Mesendoderm (in vitro differentiated cells): Measurements from ENCODE around the gene TRPM7.
"Not testable (repeated sequence)": the region's sequence is repeated elsewhere in the genome, so short reads cannot be mapped to it uniquely, and the experiment has no call there.

Source experiments
- DNase-seq: peaks from one replicate; pipeline ENCODE4 v3.0.0; 2013
- H2AK5ac ChIP-seq: 2 replicates; pipeline ENCODE4 v1.6.1; 2013; ENCODE audit warnings: low read length, inconsistent platforms
- H2BK120ac ChIP-seq: 2 replicates; pipeline ENCODE4 v1.6.1; 2013; ENCODE audit warnings: low read depth, mild to moderate bottlenecking, low read length, moderate library complexity, mixed read lengths
- H2BK15ac ChIP-seq: replicated peaks from 2 replicates; pipeline ENCODE4 v1.6.1; 2013; ENCODE audit warnings: low read depth, mild to moderate bottlenecking, moderate library complexity
- H2BK5ac ChIP-seq: 2 replicates; pipeline ENCODE4 v1.6.1; 2013; ENCODE audit warnings: low read length, inconsistent platforms
- H3K18ac ChIP-seq: 2 replicates; pipeline ENCODE4 v1.6.1; 2013; ENCODE audit warnings: mild to moderate bottlenecking, low read length, mixed read lengths
- H3K23ac ChIP-seq: one replicate; pipeline ENCODE4 v1.6.1; 2013; ENCODE audit warnings: low read length
- H3K27ac ChIP-seq: 2 replicates; pipeline ENCODE4 v1.5.1; 2013; ENCODE audit warnings: low read depth, mild to moderate bottlenecking, inconsistent platforms, low read length, moderate library complexity
- H3K27me3 ChIP-seq: 2 replicates; pipeline ENCODE4 v1.6.1; 2013; ENCODE audit warnings: low read length, control low read depth, mild to moderate bottlenecking, inconsistent platforms; ENCODE audit not compliant: insufficient read depth, poor library complexity
- H3K36me3 ChIP-seq: 2 replicates; pipeline ENCODE4 v1.6.1; 2013; ENCODE audit warnings: low read length, inconsistent platforms; ENCODE audit not compliant: control insufficient read depth, insufficient read depth
- H3K4ac ChIP-seq: one replicate; pipeline ENCODE4 v1.6.1; 2013; ENCODE audit warnings: low read depth, mild to moderate bottlenecking, low read length, moderate library complexity
- H3K4me1 ChIP-seq: 2 replicates; pipeline ENCODE4 v1.6.1; 2013; ENCODE audit warnings: low read depth, low read length, inconsistent platforms; ENCODE audit not compliant: control insufficient read depth
- H3K4me2 ChIP-seq: 2 replicates; pipeline ENCODE4 v1.6.1; 2013; ENCODE audit warnings: low read length
- H3K4me3 ChIP-seq: 2 replicates; pipeline ENCODE4 v1.5.1; 2013; ENCODE audit warnings: mild to moderate bottlenecking, low read length
- H3K56ac ChIP-seq: one replicate; pipeline ENCODE4 v1.6.1; 2013; ENCODE audit warnings: low read length
- H3K79me1 ChIP-seq: 2 replicates; pipeline ENCODE4 v1.6.1; 2013; ENCODE audit warnings: low read length, inconsistent platforms
- H3K79me2 ChIP-seq: 2 replicates; pipeline ENCODE4 v1.6.1; 2013; ENCODE audit warnings: mild to moderate bottlenecking, low read length; ENCODE audit not compliant: control insufficient read depth, insufficient read depth
- H3K9ac ChIP-seq: 2 replicates; pipeline ENCODE4 v1.6.1; 2013; ENCODE audit warnings: low read length, inconsistent platforms
- H4K5ac ChIP-seq: one replicate; pipeline ENCODE4 v1.6.1; 2013; ENCODE audit warnings: low read length
- H4K8ac ChIP-seq: one replicate; pipeline ENCODE4 v1.6.1; 2013; ENCODE audit warnings: low read depth, mild to moderate bottlenecking, control low read depth, low read length, moderate library complexity
- WGBS: extraction: QIAGEN DNeasy Blood & Tissue Kit; methylation state at CpG from one replicate; pipeline ENCODE4 v1.1.7; 2013; ENCODE audit warnings: low lambda C conversion rate, missing lambda C conversion rate; ENCODE audit not compliant: insufficient coverage; ENCODE audit errors: extremely low coverage; 5-methylcytosine and 5-hydroxymethylcytosine counted together

TRPM7 gene

DNA sequence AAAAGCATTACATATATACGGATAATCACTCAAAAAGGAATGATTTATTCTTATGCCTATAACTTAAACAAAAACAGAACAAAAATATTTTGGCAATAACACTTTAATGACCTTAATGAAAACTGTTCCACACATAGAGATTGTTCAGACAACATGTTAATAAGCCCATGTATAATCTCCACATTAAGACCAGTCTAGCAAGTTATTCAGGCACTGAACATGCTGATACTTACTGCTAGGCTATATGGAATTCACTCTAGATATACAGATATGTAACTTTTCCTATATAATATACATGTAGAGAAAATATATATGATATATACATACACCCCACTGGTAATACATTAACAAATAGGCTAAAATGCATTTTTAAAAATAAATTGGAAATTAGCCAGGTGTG, 96.3 kb downstream of the TRPM7 start:
- no CpG with 5 or more reads among the region's 1 CpG for WGBS
- no peak overlapping the region for H2BK5ac ChIP-seq
- DNase-seq = no peak

GRCh38 chr15:50577492-50577891, 109.1 kb downstream of the TRPM7 start:
- Histone ChIP-seq H3K23ac (no peak overlapping the region), H3K9ac (no peak overlapping the region), H3K36me3 (no peaks in the 10 kb centered on the region), H3K56ac (no peak overlapping the region), H2BK15ac (no peak overlapping the region), H3K4ac (no peak overlapping the region), H3K4me2 (no peak overlapping the region), H3K27me3 (no peaks in the 10 kb centered on the region), H3K27ac (no peak overlapping the region), H2AK5ac (no peak overlapping the region), H3K18ac (no peak overlapping the region), H3K4me3 (no peak overlapping the region), H3K79me2 (no peaks in the 10 kb centered on the region), H3K79me1 (no peaks in the 10 kb centered on the region), H3K4me1 (no peaks in the 10 kb centered on the region), H2BK120ac (no peak overlapping the region), H4K5ac (no peak overlapping the region), H4K8ac (no peak overlapping the region), H2BK5ac (no peak overlapping the region)
- DNase-seq = no peak
- WGBS = no CpG with 5 or more reads among the region's 2 CpGs

More for the DNA sequence above, 96.3 kb downstream of the TRPM7 start:
- Histone ChIP-seq H3K4ac (no peak overlapping the region), H3K4me3 (no peak overlapping the region), H2AK5ac (no peak overlapping the region), H3K27me3 (no peaks in the 10 kb centered on the region), H3K79me1 (no peaks in the 10 kb centered on the region), H3K27ac (no peak overlapping the region), H4K8ac (no peak overlapping the region), H2BK15ac (no peak overlapping the region), H2BK120ac (no peak overlapping the region), H3K36me3 (no peaks in the 10 kb centered on the region), H4K5ac (no peak overlapping the region), H3K4me1 (no peaks in the 10 kb centered on the region), H3K18ac (no peak overlapping the region), H3K4me2 (no peak overlapping the region), H3K23ac (no peak overlapping the region), H3K79me2 (no peaks in the 10 kb centered on the region), H3K9ac (no peak overlapping the region), H3K56ac (no peak overlapping the region)

DNA sequence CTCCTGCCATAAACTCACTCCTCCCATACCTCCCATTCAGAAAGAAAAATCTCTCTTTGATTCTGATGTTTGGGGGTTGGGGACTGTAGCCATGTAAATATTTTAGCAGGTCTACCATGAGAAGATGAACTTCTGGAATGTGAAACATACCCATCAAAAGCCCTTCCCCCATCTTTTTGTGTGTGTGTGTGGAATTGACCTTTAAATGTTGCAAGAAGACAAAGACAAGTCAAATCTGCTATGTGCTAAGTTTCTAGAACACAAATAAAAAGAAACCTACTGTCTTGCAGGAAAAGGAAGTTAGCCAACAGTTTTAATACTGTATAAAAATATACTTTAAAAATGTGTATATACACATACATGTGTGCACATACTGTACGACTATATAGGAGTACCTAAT, 110.4 kb downstream of the TRPM7 start:
- no peak overlapping the region for H3K4me2 ChIP-seq
- H3K4me1 ChIP-seq = no peaks in the 10 kb centered on the region
- H3K4me3 ChIP-seq = no peak overlapping the region
- no peak overlapping the region for H3K23ac ChIP-seq
- no peak overlapping the region for H2BK120ac ChIP-seq
- no peaks in the 10 kb centered on the region for H3K79me2 ChIP-seq
- H2BK5ac ChIP-seq = no peak overlapping the region
- no peak overlapping the region for H2BK15ac ChIP-seq
- no peak overlapping the region for H3K27ac ChIP-seq
- H3K36me3 ChIP-seq = no peaks in the 10 kb centered on the region
- no peak overlapping the region for H4K5ac ChIP-seq
- no peak overlapping the region for H3K9ac ChIP-seq
- no CpG with 5 or more reads among the region's 1 CpG for WGBS
- DNase-seq = no peak
- H3K27me3 ChIP-seq = no peaks in the 10 kb centered on the region
- no peak overlapping the region for H3K4ac ChIP-seq
- no peaks in the 10 kb centered on the region for H3K79me1 ChIP-seq
- H2AK5ac ChIP-seq = no peak overlapping the region
- H4K8ac ChIP-seq = no peak overlapping the region
- H3K18ac ChIP-seq = no peak overlapping the region
- H3K56ac ChIP-seq = no peak overlapping the region

DNA sequence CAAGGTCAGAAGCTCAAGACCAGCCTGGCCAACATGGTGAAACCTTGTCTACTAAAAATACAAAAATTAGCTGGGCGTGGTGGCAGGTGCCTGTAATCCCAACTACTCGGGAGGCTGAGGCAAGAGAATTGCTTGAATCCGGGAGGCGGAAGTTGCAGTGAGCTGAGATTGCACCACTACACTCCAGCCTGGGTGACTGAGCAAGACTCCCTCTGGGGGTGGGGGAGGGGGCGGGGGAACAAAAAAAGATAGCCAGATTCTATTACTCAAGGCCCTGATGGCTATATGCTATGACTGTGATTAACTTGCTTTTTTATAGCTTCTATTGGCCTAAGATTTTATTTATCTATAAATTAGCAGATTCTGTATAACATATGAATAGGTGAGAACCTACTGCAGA, 112.8 kb downstream of the TRPM7 start:
- H3K36me3 ChIP-seq, H3K27ac ChIP-seq, H3K27me3 ChIP-seq, H3K56ac ChIP-seq, H3K4me2 ChIP-seq, H3K4ac ChIP-seq, H3K9ac ChIP-seq, H2BK5ac ChIP-seq, H2BK15ac ChIP-seq, H3K79me1 ChIP-seq, H3K79me2 ChIP-seq, H2BK120ac ChIP-seq, H2AK5ac ChIP-seq, H3K4me1 ChIP-seq, H3K18ac ChIP-seq, H3K23ac ChIP-seq, H3K4me3 ChIP-seq, H4K5ac ChIP-seq, H4K8ac ChIP-seq, DNase-seq: not testable (repeated sequence)
- no CpG with 5 or more reads among the region's 5 CpGs for WGBS

DNA sequence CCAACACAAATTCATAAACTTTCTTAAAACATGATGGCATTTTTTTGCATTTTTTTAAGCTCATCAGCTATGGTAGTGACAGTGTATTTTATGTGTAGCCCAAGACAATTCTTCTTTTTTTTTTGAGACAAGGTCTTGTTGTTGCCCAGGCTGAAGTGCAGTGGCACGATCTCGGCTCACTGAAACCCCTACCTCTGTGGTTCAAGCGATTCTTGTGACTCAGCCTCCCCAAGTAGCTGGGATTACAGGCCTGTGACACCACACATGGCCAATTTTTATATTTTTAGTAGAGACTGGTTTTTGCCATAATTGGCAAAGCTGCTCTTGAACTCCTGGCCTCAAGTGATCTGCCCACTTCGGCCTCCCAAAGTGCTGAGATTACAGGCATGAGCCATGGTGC, 122.8 kb downstream of the TRPM7 start:
- H2BK120ac ChIP-seq = no peak overlapping the region
- H3K23ac ChIP-seq = no peak overlapping the region
- no CpG with 5 or more reads among the region's 4 CpGs for WGBS
- no peak overlapping the region for H3K4me2 ChIP-seq
- no peak overlapping the region for H4K5ac ChIP-seq
- H3K27ac ChIP-seq = no peak overlapping the region
- H2AK5ac ChIP-seq = no peak overlapping the region
- no peaks in the 10 kb centered on the region for H3K79me1 ChIP-seq
- H3K4me1 ChIP-seq = no peaks in the 10 kb centered on the region
- no peak overlapping the region for H3K4me3 ChIP-seq
- H3K56ac ChIP-seq = no peak overlapping the region
- no peak overlapping the region for H4K8ac ChIP-seq
- no peak for DNase-seq
- H2BK5ac ChIP-seq = no peak overlapping the region
- H3K27me3 ChIP-seq = no peaks in the 10 kb centered on the region
- no peak overlapping the region for H3K9ac ChIP-seq
- H3K18ac ChIP-seq = no peak overlapping the region
- no peaks in the 10 kb centered on the region for H3K79me2 ChIP-seq
- no peak overlapping the region for H2BK15ac ChIP-seq
- H3K36me3 ChIP-seq = no peaks in the 10 kb centered on the region
- no peak overlapping the region for H3K4ac ChIP-seq

DNA sequence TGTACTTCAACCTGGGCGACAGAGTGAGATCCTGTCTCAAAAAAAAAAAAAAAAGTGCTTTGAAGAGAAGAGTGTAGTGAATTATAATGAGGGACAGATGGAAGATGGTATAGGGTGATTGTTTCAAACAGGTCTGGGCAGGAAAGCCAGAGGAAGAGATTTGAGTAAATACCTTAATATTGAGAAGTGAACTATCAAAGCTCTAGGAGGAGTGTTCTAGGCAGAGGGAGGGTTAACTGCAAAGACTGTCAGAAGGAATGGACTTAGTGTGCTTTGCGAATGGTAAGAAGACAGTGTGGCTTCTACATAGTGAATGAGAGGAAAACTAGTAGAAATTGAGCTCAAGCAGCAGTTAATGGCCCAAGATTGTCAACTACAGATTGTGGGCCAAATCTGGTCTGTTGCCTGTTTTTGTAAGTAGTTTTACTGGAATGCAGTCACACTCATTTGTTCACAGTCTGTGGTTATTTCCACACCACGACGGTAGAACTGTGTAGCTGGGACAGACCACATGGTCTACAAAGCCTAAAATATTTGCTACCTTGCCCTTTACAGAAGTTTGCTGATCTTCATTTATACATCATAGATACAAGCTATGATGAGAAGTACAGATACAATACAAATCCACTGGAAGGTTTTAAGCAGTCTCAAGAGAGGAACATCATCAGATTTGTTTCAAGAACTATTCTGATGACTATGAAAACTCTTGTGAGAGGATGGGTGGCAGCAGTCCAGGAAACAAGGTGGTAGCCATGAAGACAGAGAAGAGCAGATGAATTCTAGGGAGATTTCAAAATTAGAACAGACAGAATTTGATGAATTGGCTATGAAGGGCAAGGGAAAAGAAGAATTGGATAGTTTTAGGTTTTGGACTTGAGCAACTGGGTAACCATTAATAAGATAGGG, 123.6 kb downstream of the TRPM7 start:
- Histone ChIP-seq H3K56ac (no peak overlapping the region), H4K8ac (no peak overlapping the region), H4K5ac (no peak overlapping the region), H3K4me3 (no peak overlapping the region), H3K79me1 (no peaks in the 10 kb centered on the region), H3K18ac (no peak overlapping the region), H3K36me3 (no peaks in the 10 kb centered on the region), H3K4ac (no peak overlapping the region), H3K4me2 (no peak overlapping the region), H2BK5ac (no peak overlapping the region), H2BK15ac (no peak overlapping the region), H2BK120ac (no peak overlapping the region), H3K27me3 (no peaks in the 10 kb centered on the region), H3K23ac (no peak overlapping the region), H3K9ac (no peak overlapping the region), H3K27ac (no peak overlapping the region), H3K4me1 (no peaks in the 10 kb centered on the region), H3K79me2 (no peaks in the 10 kb centered on the region), H2AK5ac (no peak overlapping the region)
- no CpG with 5 or more reads among the region's 4 CpGs for WGBS
- no peak for DNase-seq
